RWPE2 (cell line): Measurements from ENCODE around the gene VOPP1.

Experiments used
- ATAC-seq: fragments of 200-7000 bp; cut with Tn5 transposase; 3 replicates; pipeline ENCODE4 v1.9.1; 2021; ENCODE audit warnings: low read depth
- DNase-seq: peaks from one replicate; pipeline ENCODE4 v3.0.0-alpha.2; 2020; ENCODE audit warnings: low spot score
- H3K27ac ChIP-seq: fragments of 450-650 bp; 2 replicates; pipeline ENCODE4 v1.5.1; 2017; ENCODE audit warnings: mild to moderate bottlenecking; ENCODE audit not compliant: poor library complexity, severe bottlenecking
- H3K27me3 ChIP-seq: fragments of 250-450 bp; sonication (Bioruptor Pico); 2 replicates; pipeline ENCODE4 v1.5.1; 2021; ENCODE audit warnings: mild to moderate bottlenecking, moderate library complexity; ENCODE audit not compliant: insufficient read depth, poor library complexity, severe bottlenecking
- H3K36me3 ChIP-seq: fragments of 250-450 bp; sonication (Bioruptor Pico); 2 replicates; pipeline ENCODE4 v1.5.1; 2020; ENCODE audit warnings: low read depth, mild to moderate bottlenecking, moderate library complexity
- H3K4me1 ChIP-seq: fragments of 250-450 bp; sonication (Bioruptor Pico); 2 replicates; pipeline ENCODE4 v1.5.1; 2021; ENCODE audit warnings: mild to moderate bottlenecking, moderate library complexity; ENCODE audit not compliant: insufficient read depth, poor library complexity, severe bottlenecking
- H3K4me3 ChIP-seq: fragments of 250-450 bp; sonication (Bioruptor Pico); 2 replicates; pipeline ENCODE4 v1.5.1; 2021; ENCODE audit warnings: mild to moderate bottlenecking, moderate library complexity; ENCODE audit not compliant: severe bottlenecking
- H3K9me3 ChIP-seq: fragments of 250-450 bp; sonication (Bioruptor Pico); 2 replicates; pipeline ENCODE4 v1.5.1; 2021; ENCODE audit warnings: mild to moderate bottlenecking, moderate library complexity; ENCODE audit not compliant: severe bottlenecking
- CTCF ChIP-seq: fragments of 450-650 bp; IDR thresholded peaks from one replicate; pipeline ENCODE4 v1.5.1; 2017; ENCODE audit warnings: mild to moderate bottlenecking, moderate library complexity; ENCODE audit not compliant: poor library complexity, severe bottlenecking

VOPP1 gene

GRCh38 chr7:55427800-55428199 lies 144.5 kb downstream of the VOPP1 start:
- no peak for TF ChIP-seq CTCF
- ATAC-seq (no peak), DNase-seq (no peak)
- Histone ChIP-seq H3K27ac (no peak overlapping the region), H3K4me3 (no peak overlapping the region), H3K27me3 (no peaks in the 10 kb centered on the region), H3K9me3 (no peaks in the 10 kb centered on the region), H3K36me3 (no peaks in the 10 kb centered on the region), H3K4me1 (no peaks in the 10 kb centered on the region)

DNA sequence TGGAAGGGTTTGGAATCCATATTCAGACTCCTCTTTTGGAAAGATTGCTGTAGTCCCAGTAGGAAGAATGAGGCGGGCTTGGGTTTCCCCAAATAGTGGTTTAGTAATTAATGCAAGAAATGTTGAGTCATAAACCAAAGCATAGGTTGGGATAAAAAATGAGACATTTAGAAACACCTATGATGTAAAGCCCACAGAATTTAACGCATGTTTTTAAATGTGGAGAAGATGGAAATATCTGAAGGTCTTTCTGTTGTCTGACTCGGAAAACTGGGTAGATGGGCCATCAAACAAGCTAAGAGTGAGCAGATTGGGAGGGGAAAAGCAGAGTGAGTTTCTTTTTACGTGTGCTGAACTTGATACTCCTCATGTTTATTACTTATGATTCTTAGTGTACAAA lies 145.0 kb downstream of the VOPP1 start:
- H3K27me3 ChIP-seq = no peaks in the 10 kb centered on the region
- ATAC-seq = no peak
- DNase-seq = no peak
- H3K27ac ChIP-seq = no peak overlapping the region
- no peak for TF ChIP-seq CTCF
- no peak overlapping the region for H3K4me3 ChIP-seq
- no peaks in the 10 kb centered on the region for H3K9me3 ChIP-seq
- no peaks in the 10 kb centered on the region for H3K4me1 ChIP-seq
- H3K36me3 ChIP-seq = no peaks in the 10 kb centered on the region

- TF ChIP-seq CTCF = no peak
- no peaks in the 10 kb centered on the region for H3K4me1 ChIP-seq
- no peaks in the 10 kb centered on the region for H3K36me3 ChIP-seq
- DNase-seq (no peak), ATAC-seq (no peak)
- no peak overlapping the region for H3K27ac ChIP-seq
- H3K4me3 ChIP-seq = no peak overlapping the region
- no peaks in the 10 kb centered on the region for H3K9me3 ChIP-seq
- H3K27me3 ChIP-seq = no peaks in the 10 kb centered on the region
Measured at GRCh38 chr7:55426676-55427075, 145.6 kb downstream of the VOPP1 start.

DNA sequence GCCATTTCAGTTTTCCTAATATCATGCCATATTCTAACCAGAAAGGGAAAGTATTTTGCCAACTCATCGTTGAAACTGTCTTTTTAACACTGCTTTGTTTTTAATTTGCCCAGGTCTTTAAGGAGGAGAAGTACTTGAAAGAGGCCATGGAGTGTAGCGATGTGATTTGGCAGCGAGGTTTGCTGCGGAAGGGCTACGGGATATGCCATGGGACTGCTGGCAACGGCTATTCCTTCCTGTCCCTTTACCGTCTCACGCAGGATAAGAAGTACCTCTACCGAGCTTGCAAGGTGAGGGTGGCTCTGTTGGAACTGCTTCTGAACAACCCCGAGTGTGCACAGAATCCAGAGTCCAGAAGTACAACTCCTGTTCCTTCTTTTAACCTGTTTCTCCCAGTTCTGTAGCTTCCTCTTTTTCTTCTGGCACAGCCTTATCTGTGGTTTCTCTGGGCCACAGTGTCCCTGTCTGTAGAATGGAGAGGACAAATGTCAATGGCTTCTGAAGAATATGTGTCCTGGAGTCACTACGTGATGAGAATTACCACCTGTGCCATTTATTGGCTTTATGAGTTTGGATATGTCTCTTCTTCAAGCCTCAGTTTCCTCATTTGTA lies 147.1 kb downstream of the VOPP1 start:
- ATAC-seq (no peak), DNase-seq (no peak)
- Histone ChIP-seq H3K27ac (no peak overlapping the region), H3K9me3 (no peaks in the 10 kb centered on the region), H3K4me1 (no peaks in the 10 kb centered on the region), H3K27me3 (no peaks in the 10 kb centered on the region), H3K36me3 (no peaks in the 10 kb centered on the region), H3K4me3 (no peak overlapping the region)
- no peak for TF ChIP-seq CTCF

GRCh38 chr7:55423891-55424290 lies 148.4 kb downstream of the VOPP1 start:
- ATAC-seq (no peak), DNase-seq (no peak)
- Histone ChIP-seq H3K27me3 (no peaks in the 10 kb centered on the region), H3K4me3 (no peak overlapping the region), H3K9me3 (no peaks in the 10 kb centered on the region), H3K27ac (no peak overlapping the region), H3K4me1 (no peaks in the 10 kb centered on the region), H3K36me3 (no peaks in the 10 kb centered on the region)
- no peak for TF ChIP-seq CTCF
